Measurements from ENCODE around the gene OR2AG2.

The OR2AG2 gene

DNA sequence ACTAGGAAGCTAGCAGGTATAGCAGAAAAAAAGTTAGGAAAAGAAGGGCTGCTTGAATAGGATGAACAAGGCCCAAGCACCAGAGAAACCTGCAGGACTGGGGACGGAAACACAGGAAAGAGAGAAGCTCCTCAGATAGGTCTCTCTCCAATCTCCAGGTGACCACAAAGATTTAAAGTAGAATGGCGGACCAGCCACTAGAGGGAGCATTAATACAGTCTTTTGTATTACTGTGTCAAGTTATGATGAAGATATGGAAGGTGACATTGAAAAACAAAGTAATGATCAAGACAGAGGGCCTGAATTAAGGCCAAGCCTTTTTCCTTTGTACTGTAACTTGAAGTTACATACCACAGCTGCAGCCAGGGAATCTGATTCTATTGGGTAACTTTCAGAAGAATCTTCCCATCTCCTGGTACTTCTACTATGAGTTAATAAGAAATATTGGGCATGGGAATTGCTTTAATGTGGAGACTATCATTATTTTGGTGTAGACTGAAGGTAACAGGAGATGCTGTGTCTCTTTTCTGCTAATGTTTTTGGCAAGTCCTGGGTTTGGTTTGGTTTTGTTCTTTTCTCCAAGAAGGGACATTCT lies 33.8 kb downstream of the OR2AG2 start:
- H3K27me3 ChIP-seq (replicated peaks; ENCODE audit: control insufficient read depth, insufficient read depth, low read length) = no peaks in the 10 kb centered on the region
- peak; percentile 70 for DNase-seq (ENCODE audit: low read depth)
- peaks cover 2% of the 10 kb centered on the region for H3K4me1 ChIP-seq (ENCODE audit: control insufficient read depth, insufficient read depth, low read length)
- H3K4me3 ChIP-seq (ENCODE audit: low read length) = no peak overlapping the region
- no peaks in the 10 kb centered on the region for H3K36me3 ChIP-seq (ENCODE audit: control insufficient read depth, insufficient read depth, low read length, severe bottlenecking)
- H3K9ac ChIP-seq (ENCODE audit: low read length) = no peak overlapping the region
- no peaks in the 10 kb centered on the region for H3K9me3 ChIP-seq (ENCODE audit: control insufficient read depth, low read length)

DNA sequence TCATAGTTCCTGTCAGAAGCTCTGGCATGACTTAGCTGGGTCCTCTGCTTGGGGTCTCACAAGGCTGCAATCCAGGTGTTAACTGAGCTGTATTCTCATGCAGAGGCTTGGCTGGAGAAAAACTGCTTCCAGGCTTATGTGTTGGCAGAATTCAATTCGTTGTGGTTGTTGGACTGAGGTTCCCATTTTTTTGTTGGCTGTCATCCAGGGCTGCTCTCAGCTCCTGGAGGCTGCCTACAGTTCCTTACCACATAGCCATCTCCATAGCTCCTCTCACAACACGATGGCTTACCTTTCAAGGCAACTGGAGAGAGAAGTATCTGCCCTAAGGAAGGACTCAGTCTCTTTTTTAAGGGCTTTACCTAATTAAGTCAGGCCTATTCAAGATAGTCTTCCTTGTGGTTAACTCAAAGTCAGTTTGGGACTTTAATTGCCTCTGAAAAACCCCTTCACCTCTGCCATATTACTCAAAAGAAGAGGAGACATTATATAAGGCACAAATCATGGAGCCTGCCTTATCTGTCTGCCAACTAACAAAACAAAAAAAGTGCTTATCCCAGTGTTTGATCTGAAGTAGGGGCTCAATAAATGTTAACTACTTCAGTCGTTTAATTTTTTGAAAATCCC lies 35.2 kb downstream of the OR2AG2 start:
- Histone ChIP-seq H3K9me3 (ENCODE audit: control insufficient read depth, low read length) (no peaks in the 10 kb centered on the region), H3K9ac (ENCODE audit: low read length) (no peak overlapping the region), H3K4me3 (ENCODE audit: low read length) (no peak overlapping the region), H3K36me3 (ENCODE audit: control insufficient read depth, insufficient read depth, low read length, severe bottlenecking) (no peaks in the 10 kb centered on the region), H3K27me3 (replicated peaks; ENCODE audit: control insufficient read depth, insufficient read depth, low read length) (no peaks in the 10 kb centered on the region), H3K4me1 (ENCODE audit: control insufficient read depth, insufficient read depth, low read length) (peaks cover 2% of the 10 kb centered on the region)
- DNase-seq (ENCODE audit: low read depth) = no peak

DNA sequence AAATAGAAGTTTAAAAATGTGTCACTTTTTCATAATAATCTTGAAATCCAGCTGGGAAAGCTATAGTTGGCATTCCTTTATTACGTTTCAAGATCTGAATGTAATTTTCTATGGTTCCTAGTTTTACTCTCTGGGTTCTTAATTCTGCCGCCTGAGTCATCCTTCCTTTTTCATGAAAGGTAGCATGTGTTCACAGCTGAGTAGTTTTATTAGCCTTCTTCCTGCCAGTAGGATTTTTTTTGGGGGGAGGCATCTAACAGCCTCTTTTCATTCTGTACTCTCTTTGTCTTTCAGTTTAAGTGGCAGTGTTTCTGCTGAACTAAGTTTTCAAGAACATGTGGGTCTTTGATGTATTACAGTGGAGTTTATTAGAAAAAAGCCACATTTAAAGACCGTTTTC lies 36.5 kb downstream of the OR2AG2 start:
- Histone ChIP-seq H3K4me1 (ENCODE audit: control insufficient read depth, insufficient read depth, low read length) (peaks cover 2% of the 10 kb centered on the region), H3K27me3 (replicated peaks; ENCODE audit: control insufficient read depth, insufficient read depth, low read length) (no peaks in the 10 kb centered on the region), H3K36me3 (ENCODE audit: control insufficient read depth, insufficient read depth, low read length, severe bottlenecking) (no peaks in the 10 kb centered on the region), H3K9ac (ENCODE audit: low read length) (no peak overlapping the region), H3K9me3 (ENCODE audit: control insufficient read depth, low read length) (no peaks in the 10 kb centered on the region), H3K4me3 (ENCODE audit: low read length) (no peak overlapping the region)
- no peak for DNase-seq (ENCODE audit: low read depth)

DNA sequence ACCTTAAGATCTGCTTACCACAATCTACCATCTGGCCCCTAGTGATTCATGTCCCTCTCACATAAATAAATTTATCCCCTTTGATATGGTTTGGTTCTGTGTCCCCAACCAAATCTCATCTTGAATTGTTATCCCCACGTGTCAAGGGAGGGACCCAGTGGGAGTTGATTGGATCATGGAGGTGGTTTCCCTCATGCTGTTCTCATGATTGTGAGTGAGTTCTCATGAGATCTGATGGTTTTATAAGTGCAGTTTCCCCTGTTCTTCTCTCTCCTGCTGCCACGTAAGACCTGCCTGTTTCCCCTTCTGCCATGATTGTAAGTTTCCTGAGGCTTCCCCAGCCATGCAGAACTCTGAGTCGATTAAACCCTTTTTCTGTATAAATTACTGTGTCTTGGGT lies 37.2 kb downstream of the OR2AG2 start:
- H3K9me3 ChIP-seq (ENCODE audit: control insufficient read depth, low read length) = no peaks in the 10 kb centered on the region
- DNase-seq (ENCODE audit: low read depth) = no peak
- no peak overlapping the region for H3K4me3 ChIP-seq (ENCODE audit: low read length)
- H3K9ac ChIP-seq (ENCODE audit: low read length) = no peak overlapping the region
- no peaks in the 10 kb centered on the region for H3K36me3 ChIP-seq (ENCODE audit: control insufficient read depth, insufficient read depth, low read length, severe bottlenecking)
- peaks cover 2% of the 10 kb centered on the region for H3K4me1 ChIP-seq (ENCODE audit: control insufficient read depth, insufficient read depth, low read length)
- no peaks in the 10 kb centered on the region for H3K27me3 ChIP-seq (replicated peaks; ENCODE audit: control insufficient read depth, insufficient read depth, low read length)

DNA sequence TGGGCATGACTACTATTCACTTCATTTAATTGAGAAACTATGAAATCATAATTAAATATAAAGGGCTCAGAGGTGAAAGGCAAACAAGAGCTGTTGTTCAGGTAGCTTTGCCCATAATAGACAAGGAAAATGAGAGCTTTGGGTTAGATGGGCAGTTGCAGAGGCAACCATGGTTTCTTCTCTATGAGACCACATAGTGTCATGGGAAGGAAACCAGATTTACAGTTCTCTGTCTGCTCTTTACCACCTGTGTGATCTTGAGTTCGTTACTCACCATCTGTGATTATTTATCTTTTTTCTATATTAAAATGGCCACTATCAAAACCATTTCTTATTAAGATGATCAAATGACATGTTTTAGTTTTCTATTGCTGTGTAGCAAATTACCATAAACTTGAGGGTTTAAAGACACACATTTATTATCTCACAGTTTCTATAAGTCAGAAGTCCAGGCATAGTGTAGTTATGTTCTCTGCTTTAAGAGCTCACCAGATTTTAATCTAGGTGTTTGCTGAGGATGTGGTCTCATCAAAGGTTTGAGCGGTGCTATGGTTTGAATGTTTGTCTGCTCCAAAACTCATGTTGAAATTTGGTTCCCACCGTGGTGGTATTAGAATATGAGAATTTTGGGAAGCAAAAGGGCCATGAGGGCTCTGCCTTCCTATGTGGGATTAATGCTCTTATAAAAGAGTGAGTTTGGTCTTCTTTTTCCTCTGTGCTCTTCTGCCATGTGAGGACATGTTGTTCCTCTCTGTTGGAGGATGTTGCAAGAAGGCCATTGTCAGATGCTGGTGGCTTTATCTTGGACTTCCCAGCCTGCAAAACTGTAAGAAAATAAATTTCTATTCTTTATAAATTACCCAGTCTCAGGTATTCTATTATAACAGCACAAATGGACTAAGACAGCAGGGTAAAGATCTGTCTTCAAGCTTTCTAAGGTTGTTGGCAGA lies 38.2 kb downstream of the OR2AG2 start:
- no peaks in the 10 kb centered on the region for H3K27me3 ChIP-seq (replicated peaks; ENCODE audit: control insufficient read depth, insufficient read depth, low read length)
- no peaks in the 10 kb centered on the region for H3K36me3 ChIP-seq (ENCODE audit: control insufficient read depth, insufficient read depth, low read length, severe bottlenecking)
- no peak overlapping the region for H3K9ac ChIP-seq (ENCODE audit: low read length)
- no peak for DNase-seq (ENCODE audit: low read depth)
- peaks cover 2% of the 10 kb centered on the region for H3K4me1 ChIP-seq (ENCODE audit: control insufficient read depth, insufficient read depth, low read length)
- no peaks in the 10 kb centered on the region for H3K9me3 ChIP-seq (ENCODE audit: control insufficient read depth, low read length)
- H3K4me3 ChIP-seq (ENCODE audit: low read length) = no peak overlapping the region

DNA sequence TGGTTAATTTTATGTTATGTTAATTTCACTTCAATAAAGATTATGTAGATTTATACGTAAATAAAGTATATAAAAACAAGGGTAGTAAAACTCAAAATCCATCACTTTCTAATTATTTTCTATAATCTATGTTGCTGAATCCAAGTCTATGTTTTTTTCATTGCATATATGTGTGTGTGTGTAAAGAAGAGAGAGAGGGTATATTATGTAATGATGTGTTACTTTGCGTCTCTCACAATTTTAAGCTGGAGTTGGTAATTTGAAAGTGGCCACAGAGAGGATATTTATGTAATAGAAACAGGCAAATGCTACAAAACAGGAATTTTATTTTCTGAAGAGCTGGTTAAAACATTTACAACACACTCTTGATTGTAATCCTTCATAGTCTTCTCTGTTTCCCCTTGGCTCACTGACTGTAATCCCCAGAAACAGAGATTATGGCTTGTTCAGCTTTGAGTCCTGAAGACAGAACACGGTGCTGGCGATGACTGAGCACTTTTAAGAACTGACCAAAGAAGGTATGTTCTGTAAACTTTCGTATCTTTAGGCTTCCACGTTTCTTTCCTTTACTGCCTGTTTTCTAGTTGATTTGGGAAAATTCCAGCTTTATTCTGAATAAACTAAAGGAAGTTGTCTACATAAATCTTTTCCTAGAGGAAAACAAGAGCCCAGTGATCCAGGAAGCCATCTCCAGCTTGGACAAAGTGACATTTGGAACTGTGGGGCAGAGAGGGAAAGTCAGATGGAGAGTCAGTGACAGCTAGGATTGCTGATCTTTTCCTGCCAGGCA lies 43.6 kb downstream of the OR2AG2 start:
- Histone ChIP-seq H3K9me3 (ENCODE audit: control insufficient read depth, low read length) (peaks cover 5% of the 10 kb centered on the region), H3K4me1 (ENCODE audit: control insufficient read depth, insufficient read depth, low read length) (no peaks in the 10 kb centered on the region), H3K27me3 (replicated peaks; ENCODE audit: control insufficient read depth, insufficient read depth, low read length) (no peaks in the 10 kb centered on the region), H3K9ac (ENCODE audit: low read length) (no peak overlapping the region), H3K4me3 (ENCODE audit: low read length) (no peak overlapping the region), H3K36me3 (ENCODE audit: control insufficient read depth, insufficient read depth, low read length, severe bottlenecking) (no peaks in the 10 kb centered on the region)
- no peak for DNase-seq (ENCODE audit: low read depth)

DNA sequence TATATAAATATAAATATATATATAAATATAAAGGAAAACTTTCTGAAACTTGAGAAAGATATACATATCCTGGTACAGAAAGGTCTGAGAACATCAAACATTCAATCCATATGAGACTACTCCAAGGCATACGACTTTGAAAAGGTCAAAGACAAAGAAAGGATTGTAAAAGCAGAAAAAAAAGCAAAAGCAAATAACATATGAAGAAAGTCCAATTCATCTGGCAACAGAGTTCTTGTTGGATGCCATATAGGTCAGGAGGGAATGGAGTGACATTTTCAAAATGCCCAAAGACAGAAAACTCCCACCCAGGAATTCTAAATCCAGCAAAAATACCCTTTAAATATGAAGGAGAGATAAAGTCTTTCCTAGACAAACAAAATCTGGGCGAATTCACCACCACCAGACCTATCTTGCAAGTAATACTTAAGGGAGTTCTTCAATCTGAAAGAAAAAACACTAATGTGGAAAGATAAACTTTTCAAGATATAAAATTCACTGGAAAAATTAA lies 46.3 kb downstream of the OR2AG2 start:
- no peak for DNase-seq (ENCODE audit: low read depth)
- H3K4me1 ChIP-seq (ENCODE audit: control insufficient read depth, insufficient read depth, low read length) = no peaks in the 10 kb centered on the region
- no peak overlapping the region for H3K9ac ChIP-seq (ENCODE audit: low read length)
- H3K4me3 ChIP-seq (ENCODE audit: low read length) = no peak overlapping the region
- H3K27me3 ChIP-seq (replicated peaks; ENCODE audit: control insufficient read depth, insufficient read depth, low read length) = no peaks in the 10 kb centered on the region
- peaks cover 5% of the 10 kb centered on the region for H3K9me3 ChIP-seq (ENCODE audit: control insufficient read depth, low read length)
- H3K36me3 ChIP-seq (ENCODE audit: control insufficient read depth, insufficient read depth, low read length, severe bottlenecking) = no peaks in the 10 kb centered on the region

DNA sequence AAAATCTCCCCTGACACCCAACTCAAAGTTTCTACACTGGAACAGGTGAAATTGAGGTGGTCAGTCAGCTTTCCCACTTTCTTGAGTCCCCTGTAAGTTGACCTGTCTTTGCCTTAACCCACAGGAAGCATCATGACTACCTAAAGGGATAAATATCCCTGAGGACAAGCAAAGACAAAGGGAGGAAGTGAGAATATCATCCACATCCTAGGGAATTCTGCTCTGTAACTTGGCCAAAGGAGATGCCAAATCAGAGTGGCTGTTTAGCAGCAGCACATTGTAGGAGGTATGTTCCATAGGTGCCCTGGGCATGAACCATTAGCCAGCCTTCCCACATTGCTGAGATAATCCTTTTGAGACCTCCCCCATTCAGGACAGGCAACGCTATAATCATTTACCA lies 47.8 kb downstream of the OR2AG2 start:
- Histone ChIP-seq H3K9me3 (ENCODE audit: control insufficient read depth, low read length) (peaks cover 5% of the 10 kb centered on the region), H3K4me1 (ENCODE audit: control insufficient read depth, insufficient read depth, low read length) (peaks cover 5% of the 10 kb centered on the region), H3K4me3 (ENCODE audit: low read length) (no peak overlapping the region), H3K27me3 (replicated peaks; ENCODE audit: control insufficient read depth, insufficient read depth, low read length) (no peaks in the 10 kb centered on the region), H3K36me3 (ENCODE audit: control insufficient read depth, insufficient read depth, low read length, severe bottlenecking) (no peaks in the 10 kb centered on the region), H3K9ac (ENCODE audit: low read length) (no peak overlapping the region)
- no peak for DNase-seq (ENCODE audit: low read depth)

DNA sequence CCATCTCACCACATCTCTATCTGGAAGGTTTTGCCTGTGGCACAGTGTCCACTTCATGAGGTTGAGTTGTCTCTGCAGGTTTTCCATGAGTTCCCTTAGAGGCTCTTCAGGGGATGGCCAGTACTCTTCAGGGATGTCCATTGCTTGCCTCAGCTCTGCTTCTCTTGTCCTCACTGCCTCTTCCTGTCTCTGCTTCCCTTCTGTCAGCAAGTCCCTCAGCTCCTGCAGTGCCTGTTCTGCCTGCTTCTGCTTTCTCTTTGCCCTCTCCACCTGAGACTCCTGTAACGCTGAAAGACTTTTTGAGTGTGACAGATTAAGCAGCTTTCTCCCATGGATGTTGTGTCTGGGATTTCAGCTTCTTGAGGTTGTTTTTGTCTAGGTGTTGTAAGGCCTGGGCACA lies 50.4 kb downstream of the OR2AG2 start:
- Histone ChIP-seq H3K4me3 (ENCODE audit: low read length) (no peak overlapping the region), H3K36me3 (ENCODE audit: control insufficient read depth, insufficient read depth, low read length, severe bottlenecking) (no peaks in the 10 kb centered on the region), H3K4me1 (ENCODE audit: control insufficient read depth, insufficient read depth, low read length) (peaks cover 5% of the 10 kb centered on the region), H3K27me3 (replicated peaks; ENCODE audit: control insufficient read depth, insufficient read depth, low read length) (peaks cover 6% of the 10 kb centered on the region), H3K9me3 (ENCODE audit: control insufficient read depth, low read length) (no peaks in the 10 kb centered on the region), H3K9ac (ENCODE audit: low read length) (no peak overlapping the region)
- DNase-seq (ENCODE audit: low read depth) = no peak

DNA sequence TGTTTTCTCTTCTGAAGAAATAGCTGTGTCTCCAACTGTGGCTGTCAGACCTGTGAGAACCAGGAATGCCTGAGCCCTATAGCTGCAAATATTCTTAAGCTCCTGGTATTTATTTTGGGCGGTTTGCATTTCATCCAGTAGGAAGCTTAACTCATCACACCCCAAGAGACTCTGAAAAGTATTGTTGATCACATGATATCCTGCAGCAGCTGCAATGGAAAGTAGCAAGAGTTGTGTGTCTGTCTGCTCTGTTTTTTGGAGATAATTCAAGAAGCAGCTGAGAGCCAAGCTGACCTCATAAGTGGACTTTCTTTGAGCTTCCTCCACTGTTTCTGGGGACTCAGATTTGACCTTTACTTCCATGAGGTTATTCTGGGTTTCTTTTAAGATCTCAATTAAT lies 52.2 kb downstream of the OR2AG2 start:
- Histone ChIP-seq H3K9me3 (ENCODE audit: control insufficient read depth, low read length) (no peaks in the 10 kb centered on the region), H3K4me1 (ENCODE audit: control insufficient read depth, insufficient read depth, low read length) (peaks cover 5% of the 10 kb centered on the region), H3K27me3 (replicated peaks; ENCODE audit: control insufficient read depth, insufficient read depth, low read length) (peaks cover 6% of the 10 kb centered on the region), H3K9ac (ENCODE audit: low read length) (no peak overlapping the region), H3K36me3 (ENCODE audit: control insufficient read depth, insufficient read depth, low read length, severe bottlenecking) (no peaks in the 10 kb centered on the region), H3K4me3 (ENCODE audit: low read length) (no peak overlapping the region)
- DNase-seq (ENCODE audit: low read depth) = no peak

DNA sequence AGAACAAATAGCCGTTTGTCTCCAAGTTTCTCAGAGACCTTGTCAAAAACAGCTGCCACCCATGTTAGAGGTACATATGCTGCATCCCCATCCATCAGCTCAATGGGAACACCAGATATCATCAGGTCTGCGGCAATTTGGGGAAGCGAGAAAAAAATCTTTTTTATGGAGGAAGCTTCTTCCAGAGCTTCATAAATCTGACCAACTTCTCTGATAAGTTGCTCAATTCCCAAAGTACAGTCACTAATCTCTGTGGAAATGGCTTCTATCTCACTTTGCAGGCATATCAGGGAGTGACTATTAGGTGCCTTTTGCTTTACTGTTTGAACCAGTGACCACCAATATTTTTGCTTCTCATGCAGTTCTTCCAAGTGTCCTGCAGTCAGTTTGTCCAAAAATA lies 54.4 kb downstream of the OR2AG2 start:
- Histone ChIP-seq H3K9ac (ENCODE audit: low read length) (no peak overlapping the region), H3K4me1 (ENCODE audit: control insufficient read depth, insufficient read depth, low read length) (peaks cover 5% of the 10 kb centered on the region), H3K9me3 (ENCODE audit: control insufficient read depth, low read length) (no peaks in the 10 kb centered on the region), H3K36me3 (ENCODE audit: control insufficient read depth, insufficient read depth, low read length, severe bottlenecking) (no peaks in the 10 kb centered on the region), H3K4me3 (ENCODE audit: low read length) (no peak overlapping the region), H3K27me3 (replicated peaks; ENCODE audit: control insufficient read depth, insufficient read depth, low read length) (peaks cover 6% of the 10 kb centered on the region)
- DNase-seq (ENCODE audit: low read depth) = no peak
